OCI-LY3 (cell line): ENCODE data around the gene ADGRB3.

Source experiments
- H2AFZ ChIP-seq: fragments of 200-600, 300-600 bp; shearing (Covaris generic); 2 replicates; pipeline ENCODE4 v1.6.0; 2014; ENCODE audit warnings: antibody characterized with exemption, low read depth, low read length
- H3K27ac ChIP-seq: fragments of 200-600, 300-600 bp; sonication (generic); 2 replicates; pipeline ENCODE4 v1.5.1; 2014; ENCODE audit warnings: mild to moderate bottlenecking, low read length, moderate library complexity, mixed read lengths
- H3K27me3 ChIP-seq: fragments of 200-600, 300-600 bp; sonication (generic); 2 replicates; pipeline ENCODE4 v1.6.1; 2014; ENCODE audit warnings: low read depth, low read length, mixed read lengths
- H3K36me3 ChIP-seq: fragments of 200-600, 300-600 bp; sonication (generic); replicated peaks from 2 replicates; pipeline ENCODE3; 2014; ENCODE audit warnings: low read depth, low read length, mixed read lengths
- H3K4me1 ChIP-seq: fragments of 300-600, 200-600 bp; sonication (generic); 2 replicates; pipeline ENCODE4 v1.6.1; 2014; ENCODE audit warnings: low read length, mixed read lengths
- H3K4me2 ChIP-seq: fragments of 200-600, 300-600 bp; sonication (generic); 2 replicates; pipeline ENCODE4 v1.6.1; 2014; ENCODE audit warnings: low read length, mixed read lengths
- H3K4me3 ChIP-seq: fragments of 300-600, 200-600 bp; sonication (generic); 2 replicates; pipeline ENCODE4 v1.5.1; 2014; ENCODE audit warnings: antibody characterized with exemption, mild to moderate bottlenecking, low read length, moderate library complexity
- H3K79me2 ChIP-seq: fragments of 300-600, 200-600 bp; shearing (Covaris generic); 2 replicates; pipeline ENCODE4 v1.6.1; 2014; ENCODE audit warnings: mild to moderate bottlenecking, low read length, mixed read lengths
- H3K9ac ChIP-seq: fragments of 300-600, 200-600 bp; shearing (Covaris generic); 2 replicates; pipeline ENCODE4 v1.6.0; 2014; ENCODE audit warnings: mild to moderate bottlenecking, low read length, moderate library complexity
- H3K9me3 ChIP-seq: fragments of 200-600, 300-600 bp; shearing (Covaris generic); 2 replicates; pipeline ENCODE4 v1.6.1; 2014; ENCODE audit warnings: low read length, mixed read lengths; ENCODE audit not compliant: insufficient read depth
- H4K20me1 ChIP-seq: fragments of 200-600, 300-600 bp; sonication (generic); 2 replicates; pipeline ENCODE4 v1.6.1; 2016; ENCODE audit warnings: low read length, mixed read lengths; ENCODE audit not compliant: insufficient read depth
- EZH2phosphoT487 ChIP-seq: fragments of 200-600 bp; shearing (Covaris generic); IDR thresholded peaks from 2 replicates; pipeline ENCODE4 v1.6.1; 2018; ENCODE audit warnings: antibody characterized with exemption, mixed run types, low read depth
- TF ChIP-seq, protein P1 (sequence below): fragments of 200-600, 300-600 bp; sonication (generic); IDR thresholded peaks from 2 replicates; pipeline ENCODE4 v1.5.1; 2014; ENCODE audit warnings: antibody characterized with exemption, low read length, low read depth

ADGRB3 gene

DNA sequence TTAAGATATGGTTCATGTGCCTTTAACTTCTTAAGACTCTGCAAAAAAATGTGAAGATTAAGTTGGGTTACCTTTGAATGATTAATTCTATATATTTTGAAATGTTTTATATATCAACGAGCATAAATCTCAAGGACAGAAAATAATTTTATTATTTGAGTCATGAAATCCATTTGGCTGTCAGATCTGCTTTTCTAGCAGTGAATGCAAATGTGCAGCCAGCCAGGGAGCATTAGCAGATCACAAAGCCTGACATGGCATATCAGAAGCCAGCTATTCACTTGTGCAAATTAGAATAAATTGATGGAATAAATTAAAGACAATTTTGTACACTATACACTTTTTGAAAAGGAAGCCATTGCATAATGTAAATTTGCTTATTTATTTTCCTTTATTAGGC lies 424.3 kb downstream of the ADGRB3 start:
- no peak overlapping the region for H3K27ac ChIP-seq
- no peaks in the 10 kb centered on the region for H3K36me3 ChIP-seq
- H3K4me2 ChIP-seq = no peak overlapping the region
- no peaks in the 10 kb centered on the region for H3K79me2 ChIP-seq
- no peak overlapping the region for H2AFZ ChIP-seq
- no peaks in the 10 kb centered on the region for H4K20me1 ChIP-seq
- no peak for TF ChIP-seq EZH2phosphoT487
- TF ChIP-seq, protein P1, sequence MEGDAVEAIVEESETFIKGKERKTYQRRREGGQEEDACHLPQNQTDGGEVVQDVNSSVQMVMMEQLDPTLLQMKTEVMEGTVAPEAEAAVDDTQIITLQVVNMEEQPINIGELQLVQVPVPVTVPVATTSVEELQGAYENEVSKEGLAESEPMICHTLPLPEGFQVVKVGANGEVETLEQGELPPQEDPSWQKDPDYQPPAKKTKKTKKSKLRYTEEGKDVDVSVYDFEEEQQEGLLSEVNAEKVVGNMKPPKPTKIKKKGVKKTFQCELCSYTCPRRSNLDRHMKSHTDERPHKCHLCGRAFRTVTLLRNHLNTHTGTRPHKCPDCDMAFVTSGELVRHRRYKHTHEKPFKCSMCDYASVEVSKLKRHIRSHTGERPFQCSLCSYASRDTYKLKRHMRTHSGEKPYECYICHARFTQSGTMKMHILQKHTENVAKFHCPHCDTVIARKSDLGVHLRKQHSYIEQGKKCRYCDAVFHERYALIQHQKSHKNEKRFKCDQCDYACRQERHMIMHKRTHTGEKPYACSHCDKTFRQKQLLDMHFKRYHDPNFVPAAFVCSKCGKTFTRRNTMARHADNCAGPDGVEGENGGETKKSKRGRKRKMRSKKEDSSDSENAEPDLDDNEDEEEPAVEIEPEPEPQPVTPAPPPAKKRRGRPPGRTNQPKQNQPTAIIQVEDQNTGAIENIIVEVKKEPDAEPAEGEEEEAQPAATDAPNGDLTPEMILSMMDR = no peak
- no peaks in the 10 kb centered on the region for H3K9me3 ChIP-seq
- H3K4me3 ChIP-seq = no peak overlapping the region
- peaks cover 8% of the 10 kb centered on the region for H3K4me1 ChIP-seq
- H3K9ac ChIP-seq = no peak overlapping the region
- no peaks in the 10 kb centered on the region for H3K27me3 ChIP-seq

DNA sequence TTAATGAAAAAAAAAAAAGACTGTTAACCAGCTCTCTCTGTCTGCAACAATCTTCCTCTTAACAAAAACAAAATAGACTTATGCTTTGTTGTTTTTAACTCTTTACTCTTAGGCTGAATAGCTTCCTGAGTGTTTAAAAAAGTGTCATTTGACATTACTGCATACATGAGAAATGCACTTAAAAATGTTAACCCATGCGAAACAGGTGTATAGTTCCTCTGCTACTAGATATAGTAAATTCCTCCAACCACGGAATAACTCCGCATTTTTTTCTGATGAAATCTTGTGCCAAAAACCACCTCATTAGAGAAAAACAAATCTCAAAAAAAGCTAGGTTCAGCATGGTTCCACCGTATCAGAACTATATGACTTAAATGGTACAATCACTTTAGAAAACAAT lies 426.0 kb downstream of the ADGRB3 start:
- TF ChIP-seq, protein P1 = no peak
- no peak for TF ChIP-seq EZH2phosphoT487
- Histone ChIP-seq H3K27me3 (no peaks in the 10 kb centered on the region), H2AFZ (no peak overlapping the region), H3K36me3 (no peaks in the 10 kb centered on the region), H3K4me1 (peaks cover 16% of the 10 kb centered on the region), H3K79me2 (no peaks in the 10 kb centered on the region), H3K9ac (no peak overlapping the region), H3K4me2 (no peak overlapping the region), H3K4me3 (no peak overlapping the region), H3K9me3 (no peaks in the 10 kb centered on the region), H3K27ac (no peak overlapping the region), H4K20me1 (no peaks in the 10 kb centered on the region)

DNA sequence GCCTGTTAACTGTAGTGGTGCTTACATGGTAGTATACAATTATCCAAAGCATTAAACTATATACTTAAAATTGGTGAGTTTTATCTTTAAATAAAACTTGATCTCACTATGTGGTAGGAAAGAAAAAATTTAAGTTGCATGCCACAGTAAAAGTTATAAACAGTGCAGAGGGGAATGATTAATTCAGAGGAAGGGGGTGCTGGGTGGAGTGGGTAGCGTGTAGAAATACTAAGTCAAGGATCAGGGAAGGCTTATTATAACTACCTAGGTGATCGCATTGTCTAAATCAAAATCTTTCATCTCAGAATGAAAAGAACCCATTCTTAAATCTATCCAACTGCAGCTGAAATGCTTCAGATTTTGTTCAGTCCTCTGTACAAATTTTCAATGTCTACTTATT lies 428.3 kb downstream of the ADGRB3 start:
- Histone ChIP-seq H3K4me1 (peaks cover 16% of the 10 kb centered on the region), H3K27ac (no peak overlapping the region), H3K4me3 (no peak overlapping the region), H3K9me3 (no peaks in the 10 kb centered on the region), H4K20me1 (no peaks in the 10 kb centered on the region), H3K27me3 (no peaks in the 10 kb centered on the region), H2AFZ (no peak overlapping the region), H3K9ac (no peak overlapping the region), H3K4me2 (no peak overlapping the region), H3K36me3 (no peaks in the 10 kb centered on the region), H3K79me2 (no peaks in the 10 kb centered on the region)
- TF ChIP-seq, protein P1 = no peak
- no peak for TF ChIP-seq EZH2phosphoT487

DNA sequence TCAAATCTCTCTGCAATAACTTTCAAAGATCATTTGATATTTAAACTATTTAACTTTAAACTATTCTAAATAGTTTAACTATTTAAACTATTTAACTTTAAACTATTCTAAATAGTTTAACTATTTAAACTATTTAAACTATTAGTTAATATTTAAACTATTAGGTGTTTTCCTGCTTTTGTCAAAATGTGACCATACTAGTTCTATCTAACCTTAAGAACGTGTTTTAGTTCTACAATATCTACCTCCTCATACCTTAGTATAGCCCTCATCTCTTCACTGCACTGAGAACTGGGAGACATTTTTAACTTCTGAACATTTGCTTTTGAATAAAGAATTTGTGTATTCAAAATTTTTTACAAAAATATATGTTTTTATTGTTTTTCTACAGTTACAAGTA lies 429.1 kb downstream of the ADGRB3 start:
- Histone ChIP-seq H3K27me3 (no peaks in the 10 kb centered on the region), H3K9ac (no peak overlapping the region), H3K36me3 (no peaks in the 10 kb centered on the region), H3K9me3 (no peaks in the 10 kb centered on the region), H2AFZ (peak overlapping the region; percentile 35; the same call in 1 of the 2 replicates), H4K20me1 (no peaks in the 10 kb centered on the region), H3K4me1 (peaks cover 16% of the 10 kb centered on the region), H3K79me2 (no peaks in the 10 kb centered on the region), H3K4me2 (0 out of 2 replicates have a peak overlapping the region, but pooled peaks have one; percentile 7), H3K27ac (no peak overlapping the region), H3K4me3 (no peak overlapping the region)
- TF ChIP-seq, protein P1 = no peak
- TF ChIP-seq EZH2phosphoT487 = no peak
